H9 (cell line): ENCODE data around the gene NOP16. TPM values are rescaled to one million over a fixed set of nuclear protein-coding genes. Genes with fewer than 3 reads are reported as not detected.

Experiments
- DNase-seq: peaks from one replicate; pipeline ENCODE4 v3.0.0-alpha.2; 2017
- H2AFZ ChIP-seq: one replicate; pipeline ENCODE4 v1.6.1; 2013; ENCODE audit warnings: mild to moderate bottlenecking, low read length, control low read depth, moderate library complexity
- H2AK5ac ChIP-seq: 2 replicates; pipeline ENCODE4 v1.6.1; 2013; ENCODE audit warnings: low read length, control low read depth, mixed read lengths; ENCODE audit not compliant: insufficient read length
- H2BK120ac ChIP-seq: one replicate; pipeline ENCODE4 v1.6.1; 2013; ENCODE audit warnings: low read depth, mild to moderate bottlenecking, low read length, control low read depth, inconsistent platforms; ENCODE audit not compliant: poor library complexity, severe bottlenecking
- H2BK12ac ChIP-seq: 2 replicates; pipeline ENCODE4 v1.6.1; 2013; ENCODE audit warnings: low read length, control low read depth, mixed read lengths, low read depth; ENCODE audit not compliant: insufficient read length
- H2BK15ac ChIP-seq: 2 replicates; pipeline ENCODE4 v1.6.1; 2013; ENCODE audit warnings: low read depth, low read length, control low read depth
- H2BK20ac ChIP-seq: one replicate; pipeline ENCODE4 v1.6.1; 2013; ENCODE audit warnings: low read depth, mild to moderate bottlenecking, low read length, control low read depth, inconsistent platforms; ENCODE audit not compliant: poor library complexity, severe bottlenecking
- H2BK5ac ChIP-seq: 2 replicates; pipeline ENCODE4 v1.6.1; 2013; ENCODE audit warnings: low read length, control low read depth, mixed read lengths; ENCODE audit not compliant: insufficient read length
- H3K14ac ChIP-seq: 2 replicates; pipeline ENCODE4 v1.6.1; 2013; ENCODE audit warnings: low read length, control low read depth; ENCODE audit not compliant: insufficient read depth
- H3K18ac ChIP-seq: 2 replicates; pipeline ENCODE4 v1.6.1; 2013; ENCODE audit warnings: low read depth, mild to moderate bottlenecking, mixed read lengths, low read length, control low read depth; ENCODE audit not compliant: insufficient read length
- H3K23ac ChIP-seq: 2 replicates; pipeline ENCODE4 v1.6.1; 2013; ENCODE audit warnings: low read length, control low read depth, mixed read lengths, low read depth; ENCODE audit not compliant: insufficient read length
- H3K23me2 ChIP-seq: 2 replicates; pipeline ENCODE4 v1.6.1; 2013; ENCODE audit warnings: low read depth, mild to moderate bottlenecking, mixed read lengths, low read length, control low read depth; ENCODE audit not compliant: insufficient read length, poor library complexity, severe bottlenecking
- H3K27ac ChIP-seq: 2 replicates; pipeline ENCODE4 v1.5.1; 2013; ENCODE audit warnings: low read length, control low read depth, mixed read lengths, low read depth; ENCODE audit not compliant: insufficient read length
- H3K27me3 ChIP-seq: 2 replicates; pipeline ENCODE4 v1.6.1; 2013; ENCODE audit warnings: low read length, control low read depth, inconsistent platforms; ENCODE audit not compliant: insufficient read depth
- H3K4ac ChIP-seq: 2 replicates; pipeline ENCODE4 v1.6.1; 2013; ENCODE audit warnings: low read depth, mild to moderate bottlenecking, control low read depth, inconsistent platforms, low read length, moderate library complexity
- H3K4me1 ChIP-seq: 2 replicates; pipeline ENCODE4 v1.6.1; 2013; ENCODE audit warnings: low read length, control low read depth, inconsistent platforms; ENCODE audit not compliant: insufficient read depth
- H3K4me2 ChIP-seq: 2 replicates; pipeline ENCODE4 v1.6.1; 2013; ENCODE audit warnings: low read length, control low read depth, mixed read lengths; ENCODE audit not compliant: insufficient read length, insufficient read depth
- H3K56ac ChIP-seq: 2 replicates; pipeline ENCODE4 v1.6.1; 2013; ENCODE audit warnings: low read depth, mild to moderate bottlenecking, mixed read lengths, low read length, control low read depth; ENCODE audit not compliant: insufficient read length
- H3K79me1 ChIP-seq: 2 replicates; pipeline ENCODE4 v1.6.1; 2013; ENCODE audit warnings: low read depth, mild to moderate bottlenecking, moderate library complexity, low read length, control low read depth, inconsistent platforms; ENCODE audit not compliant: insufficient read depth, poor library complexity, severe bottlenecking
- H3K79me2 ChIP-seq: 2 replicates; pipeline ENCODE4 v1.6.1; 2013; ENCODE audit warnings: low read length, control low read depth, inconsistent platforms; ENCODE audit not compliant: insufficient read depth
- H3K9ac ChIP-seq: 2 replicates; pipeline ENCODE4 v1.6.1; 2013; ENCODE audit warnings: low read length, control low read depth, mixed read lengths; ENCODE audit not compliant: insufficient read length; ENCODE audit errors: extremely low read depth
- H3K9me3 ChIP-seq: one replicate; pipeline ENCODE4 v1.6.1; 2013; ENCODE audit warnings: low read depth, low read length, inconsistent platforms; ENCODE audit not compliant: control insufficient read depth
- H3T11ph ChIP-seq: one replicate; pipeline ENCODE4 v1.6.1; 2013; ENCODE audit warnings: mild to moderate bottlenecking, low read length, control low read depth, inconsistent platforms
- H4K20me1 ChIP-seq: one replicate; pipeline ENCODE4 v1.6.1; 2013; ENCODE audit not compliant: control insufficient read depth, insufficient read length, insufficient read depth
- H4K5ac ChIP-seq: 2 replicates; pipeline ENCODE4 v1.6.1; 2013; ENCODE audit warnings: low read depth, mild to moderate bottlenecking, mixed read lengths, low read length, control low read depth; ENCODE audit not compliant: insufficient read length
- H4K8ac ChIP-seq: replicated peaks from 2 replicates; pipeline ENCODE4 v1.6.1; 2013; ENCODE audit warnings: low read length, control low read depth, mixed read lengths, low read depth; ENCODE audit not compliant: insufficient read length
- H4K91ac ChIP-seq: 2 replicates; pipeline ENCODE4 v1.6.1; 2013; ENCODE audit warnings: low read depth, mild to moderate bottlenecking, moderate library complexity, mixed read lengths, low read length, control low read depth; ENCODE audit not compliant: insufficient read length
- H3K27ac Mint-ChIP-seq, 3 experiments: 2 replicates in 2 of 3; 3 replicates in 1 of 3; pipeline ENCODE4 v1.8.0; 2020 to 2021; ENCODE audit warnings: mixed read lengths in 3 of 3, mild to moderate bottlenecking in 1 of 3, moderate library complexity in 1 of 3
- H3K27me3 Mint-ChIP-seq: 2 replicates; pipeline ENCODE4 v1.8.0; 2021; ENCODE audit warnings: low read depth, mild to moderate bottlenecking, moderate library complexity, mixed read lengths
- H3K36me3 Mint-ChIP-seq, 3 experiments: 2 replicates in 2 of 3; 3 replicates in 1 of 3; pipeline ENCODE4 v1.8.0; 2020 to 2021; ENCODE audit warnings: low read depth in 3 of 3, mixed read lengths in 3 of 3; ENCODE audit not compliant: insufficient read depth in 1 of 3
- H3K4me1 Mint-ChIP-seq, 2 experiments: 2 replicates each; pipeline ENCODE4 v1.8.0; 2020; ENCODE audit warnings: mixed read lengths in 2 of 2
- H3K4me3 Mint-ChIP-seq, 2 experiments: 2 replicates in 1 of 2; 3 replicates in 1 of 2; pipeline ENCODE4 v1.8.0; 2020 to 2021; ENCODE audit warnings: mild to moderate bottlenecking in 2 of 2, mixed read lengths in 2 of 2, moderate library complexity in 1 of 2
- H3K9me3 Mint-ChIP-seq, 2 experiments: 2 replicates in 1 of 2; 3 replicates in 1 of 2; pipeline ENCODE4 v1.8.0; 2020; ENCODE audit warnings: mild to moderate bottlenecking in 2 of 2, mixed read lengths in 2 of 2, moderate library complexity in 1 of 2
- WGBS: extraction: QIAGEN DNeasy Blood & Tissue Kit; methylation state at CpG from one replicate; pipeline ENCODE4 v1.1.7; 2013; ENCODE audit warnings: missing lambda C conversion rate, low lambda C conversion rate, mixed read lengths; ENCODE audit not compliant: insufficient read length; ENCODE audit errors: extremely low coverage; 5-methylcytosine and 5-hydroxymethylcytosine counted together
- total RNA-seq: library from RNA; stranded (reverse); gene quantifications from 2 replicates; pipeline ENCODE4 v1.2.1, GENCODE V29; 2021
- TF ChIP-seq, protein P1 (sequence below): fragments of 200-600 bp; sonication (generic); conservative IDR thresholded peaks from 3 replicates; pipeline ENCODE4 v1.8.0; 2021; ENCODE audit warnings: antibody characterized with exemption, mild to moderate bottlenecking

Gene NOP16
- total RNA-seq, 1 experiment from 2014 or later: 114 TPM

GRCh38 chr5:176384991-176385390 is 3.4 kb downstream of the NOP16 start:
- H4K91ac ChIP-seq: no peak overlapping the region
- H3K79me2 ChIP-seq: peaks cover 8% of the 10 kb centered on the region; the same call in 1 of the 2 replicates
- H3K79me1 ChIP-seq: no peaks in the 10 kb centered on the region
- H3K56ac ChIP-seq: no peak overlapping the region
- no peaks in the 10 kb centered on the region for H3K9me3 ChIP-seq
- H2BK5ac ChIP-seq: no peak overlapping the region
- no peak for DNase-seq
- H3K4me2 ChIP-seq: no peak overlapping the region
- H3K4me1 ChIP-seq: no peaks in the 10 kb centered on the region
- peaks cover 7% of the 10 kb centered on the region for H3K23me2 ChIP-seq
- H2AK5ac ChIP-seq: no peak overlapping the region
- no peak overlapping the region for H3K9ac ChIP-seq
- H2AFZ ChIP-seq: no peak overlapping the region
- H3T11ph ChIP-seq: no peak overlapping the region
- H4K5ac ChIP-seq: no peak overlapping the region
- H3K14ac ChIP-seq: no peak overlapping the region
- no peak overlapping the region for H3K23ac ChIP-seq
- TF ChIP-seq, protein P1, sequence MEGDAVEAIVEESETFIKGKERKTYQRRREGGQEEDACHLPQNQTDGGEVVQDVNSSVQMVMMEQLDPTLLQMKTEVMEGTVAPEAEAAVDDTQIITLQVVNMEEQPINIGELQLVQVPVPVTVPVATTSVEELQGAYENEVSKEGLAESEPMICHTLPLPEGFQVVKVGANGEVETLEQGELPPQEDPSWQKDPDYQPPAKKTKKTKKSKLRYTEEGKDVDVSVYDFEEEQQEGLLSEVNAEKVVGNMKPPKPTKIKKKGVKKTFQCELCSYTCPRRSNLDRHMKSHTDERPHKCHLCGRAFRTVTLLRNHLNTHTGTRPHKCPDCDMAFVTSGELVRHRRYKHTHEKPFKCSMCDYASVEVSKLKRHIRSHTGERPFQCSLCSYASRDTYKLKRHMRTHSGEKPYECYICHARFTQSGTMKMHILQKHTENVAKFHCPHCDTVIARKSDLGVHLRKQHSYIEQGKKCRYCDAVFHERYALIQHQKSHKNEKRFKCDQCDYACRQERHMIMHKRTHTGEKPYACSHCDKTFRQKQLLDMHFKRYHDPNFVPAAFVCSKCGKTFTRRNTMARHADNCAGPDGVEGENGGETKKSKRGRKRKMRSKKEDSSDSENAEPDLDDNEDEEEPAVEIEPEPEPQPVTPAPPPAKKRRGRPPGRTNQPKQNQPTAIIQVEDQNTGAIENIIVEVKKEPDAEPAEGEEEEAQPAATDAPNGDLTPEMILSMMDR: no peak
- peaks cover 35 to 75% (median 43%) of the 10 kb centered on the region in 3 experiments for H3K36me3 Mint-ChIP-seq
- H3K4me3 Mint-ChIP-seq: no peak overlapping the region
- H3K27ac ChIP-seq: no peak overlapping the region
- no peaks in the 10 kb centered on the region for H3K27me3 ChIP-seq
- H3K4me1 Mint-ChIP-seq: peaks cover 12% of the 10 kb centered on the region in 2 experiments
- H3K27ac Mint-ChIP-seq: no peak overlapping the region
- no peak overlapping the region for H3K18ac ChIP-seq
- H4K8ac ChIP-seq: no peak overlapping the region
- no peak overlapping the region for H3K4ac ChIP-seq
- peaks cover 0 to 3% of the 10 kb centered on the region in 2 experiments; a peak in 1 of 5 replicates for H3K9me3 Mint-ChIP-seq
- H4K20me1 ChIP-seq: no peaks in the 10 kb centered on the region
- H2BK120ac ChIP-seq: no peak overlapping the region
- H3K27me3 Mint-ChIP-seq: no peaks in the 10 kb centered on the region
- H2BK20ac ChIP-seq: no peak overlapping the region
- no peak overlapping the region for H2BK15ac ChIP-seq
- H2BK12ac ChIP-seq: no peak overlapping the region
- WGBS: no CpG with 5 or more reads among the region's 12 CpGs
